GM18520 (cell line): Measurements from ENCODE around the gene SH3RF3.

Experiments
- ATAC-seq: cut with Tn5 transposase; IDR thresholded peaks from one replicate; pipeline ENCODE4 v1.9.1; 2021; ENCODE audit not compliant: unreplicated experiment

The SH3RF3 gene

DNA sequence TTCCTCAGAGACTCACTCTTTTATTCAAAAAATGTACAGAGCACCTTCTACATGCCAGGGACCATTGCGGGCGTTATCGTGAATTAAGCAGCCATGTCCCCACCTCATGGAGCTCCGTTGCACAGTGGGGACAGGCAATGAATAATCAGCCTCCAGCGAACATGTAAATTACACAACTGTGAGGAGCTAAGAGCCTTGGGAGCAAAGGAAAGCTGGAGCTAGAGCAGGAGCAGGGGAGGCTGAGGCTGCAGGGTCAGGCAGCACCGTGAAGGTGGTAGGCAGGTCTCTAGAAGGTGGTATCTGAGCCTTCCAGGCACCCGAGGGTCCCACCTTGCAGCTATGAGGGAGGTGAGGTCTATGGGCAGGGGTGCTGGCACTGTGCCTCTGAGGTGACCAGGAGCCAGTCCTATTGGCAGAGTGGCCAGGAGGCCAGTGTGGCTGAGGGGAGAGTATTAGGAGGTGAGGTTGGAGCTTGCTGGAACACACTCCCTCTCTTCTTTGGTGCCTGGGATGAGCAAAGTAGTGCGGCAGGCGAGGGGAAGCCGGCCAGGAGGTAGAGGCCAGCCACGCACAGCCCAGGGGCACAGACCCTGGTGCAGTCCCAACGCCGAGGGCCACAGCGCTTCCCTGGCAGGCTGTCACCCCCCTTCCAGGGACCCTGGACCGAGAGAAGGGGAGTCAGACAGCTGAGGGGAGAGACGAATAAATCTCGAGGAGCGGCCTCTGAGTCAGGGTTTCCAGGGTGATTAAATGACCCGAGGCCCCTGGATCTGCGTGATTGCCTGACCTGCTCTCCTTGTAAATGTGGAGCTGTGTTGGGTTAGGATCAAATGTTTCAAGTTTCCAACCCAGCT, 317.5 kb downstream of the SH3RF3 start:
- ATAC-seq = no peak

DNA sequence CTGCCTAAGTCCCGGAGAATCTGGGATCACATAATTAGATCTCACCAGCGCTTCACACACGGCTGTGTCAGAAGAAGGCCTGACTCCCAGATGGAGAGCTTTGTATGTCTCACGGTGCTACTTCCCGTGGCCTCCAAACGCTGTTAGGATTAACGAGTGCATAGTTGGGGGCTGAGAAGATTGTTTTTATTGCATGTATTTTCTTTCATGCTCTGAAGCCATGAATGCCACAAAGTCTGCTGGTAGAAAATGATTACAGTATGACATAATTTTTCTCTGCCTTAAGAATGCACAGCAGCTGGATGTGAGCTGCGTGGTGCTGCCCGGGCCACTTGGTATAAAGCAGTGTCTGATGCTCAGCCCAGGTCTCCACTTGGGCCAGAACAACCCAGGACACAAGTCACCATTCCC, 318.3 kb downstream of the SH3RF3 start:
- no peak for ATAC-seq

DNA sequence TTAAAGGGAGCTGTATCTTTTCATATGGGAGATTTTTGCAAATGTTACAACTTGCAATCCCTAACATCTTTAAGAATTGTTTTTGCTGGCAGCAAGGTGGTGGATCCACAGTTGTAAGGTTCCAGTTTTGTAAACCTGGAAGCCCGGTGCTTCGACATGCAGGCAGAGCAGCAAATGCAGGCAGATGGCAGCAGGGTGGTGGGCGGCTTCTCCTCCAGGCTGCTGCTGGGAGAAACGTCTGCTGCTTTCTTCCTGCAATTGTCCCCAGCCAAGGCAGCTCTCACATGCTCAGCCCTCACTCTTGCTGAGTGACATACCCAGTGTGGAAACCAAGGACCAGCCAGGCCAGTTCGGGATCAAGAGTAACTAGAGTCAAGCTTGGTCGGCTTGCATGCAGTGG, 318.8 kb downstream of the SH3RF3 start:
- no peak for ATAC-seq

DNA sequence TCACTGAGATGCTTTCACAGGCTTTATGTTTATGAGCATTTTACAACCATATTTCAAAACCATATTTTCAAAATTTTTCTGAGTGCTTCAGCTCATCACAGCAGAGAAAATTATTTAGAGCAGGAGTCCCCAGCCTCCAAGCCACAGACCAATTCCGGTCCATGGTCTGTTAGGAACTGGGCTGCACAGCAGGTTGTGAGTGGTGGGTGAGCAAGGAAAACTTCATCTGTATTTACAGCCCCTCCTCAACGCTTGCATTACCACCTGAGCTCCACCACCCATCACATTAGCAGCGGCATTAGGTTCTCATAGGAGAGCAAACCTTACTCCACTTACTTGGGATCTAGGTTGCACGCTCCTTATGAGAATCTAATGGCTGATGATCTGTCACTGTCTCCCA, 319.2 kb downstream of the SH3RF3 start:
- ATAC-seq = no peak

DNA sequence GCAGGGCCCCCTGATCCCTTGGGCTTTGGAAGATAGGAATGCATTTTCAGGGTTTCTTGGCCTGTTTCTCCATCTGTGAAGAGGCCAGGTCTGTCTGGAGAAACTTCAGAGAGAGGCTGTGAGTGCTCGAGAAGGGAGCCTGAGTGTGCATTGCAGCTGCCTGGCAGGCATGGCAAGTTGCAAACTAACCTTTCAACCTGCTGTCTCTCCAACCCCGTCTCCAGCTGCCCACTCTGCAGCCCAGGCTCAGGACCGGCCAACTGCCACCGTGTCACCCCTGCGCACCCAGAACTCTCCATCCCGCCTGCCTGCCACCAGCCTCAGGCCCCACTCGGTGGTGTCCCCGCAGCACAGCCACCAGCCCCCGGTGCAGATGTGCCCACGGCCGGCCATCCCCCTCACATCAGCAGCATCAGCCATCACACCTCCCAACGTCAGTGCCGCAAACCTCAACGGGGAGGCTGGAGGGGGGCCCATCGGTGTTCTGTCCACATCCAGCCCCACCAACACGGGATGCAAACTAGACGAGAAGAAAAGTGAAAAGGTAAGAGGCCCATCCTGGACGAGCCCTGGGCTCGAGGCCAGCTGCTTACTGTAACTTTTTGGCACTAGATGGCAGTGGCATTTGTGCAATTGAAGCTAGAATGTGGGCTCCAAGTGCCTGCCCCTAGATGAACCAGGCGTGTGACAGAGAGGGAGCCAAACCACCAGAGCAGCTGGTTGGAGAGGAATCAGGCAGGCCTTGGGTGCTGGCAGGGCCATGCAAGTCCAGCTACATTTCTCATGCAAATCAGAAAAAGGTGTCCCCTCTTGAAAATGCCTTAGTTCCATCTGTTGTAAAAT, 320.2 kb downstream of the SH3RF3 start:
- no peak for ATAC-seq

GRCh38 chr2:109450574-109451273, 321.7 kb downstream of the SH3RF3 start:
- no peak for ATAC-seq

- ATAC-seq = no peak
These were observed 322.7 kb downstream of the SH3RF3 start for GRCh38 chr2:109451671-109452070.

DNA sequence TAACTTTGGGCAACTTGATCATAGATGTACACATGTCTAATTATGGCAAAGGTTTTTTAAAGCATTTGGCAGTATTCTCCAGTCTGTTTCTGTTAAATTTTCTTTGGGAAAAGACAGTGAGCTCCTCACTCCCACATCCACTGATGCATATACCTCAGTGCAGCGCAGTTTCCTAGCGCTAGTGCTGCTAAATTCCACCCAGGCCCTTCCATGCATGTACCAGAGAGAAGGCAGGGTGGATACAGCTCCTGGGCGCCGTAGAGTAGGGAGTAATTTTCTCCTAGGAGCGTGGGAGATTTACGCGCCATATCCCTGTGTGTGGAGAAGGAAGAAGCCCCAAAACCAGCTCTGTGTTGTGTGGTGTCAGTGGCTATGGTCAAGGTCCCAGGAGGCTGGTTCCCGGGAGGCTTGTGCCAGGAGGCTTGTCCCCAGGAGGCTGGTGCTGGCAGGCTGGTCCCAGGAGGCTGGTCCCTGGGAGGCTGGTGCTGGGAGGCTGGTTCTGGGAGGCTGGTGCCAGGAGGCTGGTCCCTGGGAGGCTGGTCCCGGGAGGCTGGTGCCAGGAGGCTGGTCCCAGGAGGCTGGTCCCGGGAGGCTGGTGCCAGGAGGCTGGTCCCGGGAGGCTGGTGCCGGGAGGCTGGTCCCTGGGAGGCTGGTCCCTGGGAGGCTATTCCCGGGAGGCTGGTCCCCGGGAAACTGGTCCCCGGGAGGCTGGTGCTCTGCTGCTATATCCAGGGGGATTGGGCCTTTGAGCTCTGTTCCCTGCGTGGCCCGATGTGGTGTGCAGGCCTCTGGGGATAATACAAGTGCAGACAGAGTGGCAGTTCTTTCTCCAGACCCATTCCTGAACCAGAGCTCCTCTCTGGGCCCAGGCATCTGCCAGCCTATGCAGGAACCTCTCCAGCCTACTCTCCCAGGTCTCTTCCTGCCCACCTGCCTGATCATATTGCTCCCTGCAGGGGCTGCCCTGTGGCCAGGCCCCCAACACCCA, 323.6 kb downstream of the SH3RF3 start:
- no peak for ATAC-seq

DNA sequence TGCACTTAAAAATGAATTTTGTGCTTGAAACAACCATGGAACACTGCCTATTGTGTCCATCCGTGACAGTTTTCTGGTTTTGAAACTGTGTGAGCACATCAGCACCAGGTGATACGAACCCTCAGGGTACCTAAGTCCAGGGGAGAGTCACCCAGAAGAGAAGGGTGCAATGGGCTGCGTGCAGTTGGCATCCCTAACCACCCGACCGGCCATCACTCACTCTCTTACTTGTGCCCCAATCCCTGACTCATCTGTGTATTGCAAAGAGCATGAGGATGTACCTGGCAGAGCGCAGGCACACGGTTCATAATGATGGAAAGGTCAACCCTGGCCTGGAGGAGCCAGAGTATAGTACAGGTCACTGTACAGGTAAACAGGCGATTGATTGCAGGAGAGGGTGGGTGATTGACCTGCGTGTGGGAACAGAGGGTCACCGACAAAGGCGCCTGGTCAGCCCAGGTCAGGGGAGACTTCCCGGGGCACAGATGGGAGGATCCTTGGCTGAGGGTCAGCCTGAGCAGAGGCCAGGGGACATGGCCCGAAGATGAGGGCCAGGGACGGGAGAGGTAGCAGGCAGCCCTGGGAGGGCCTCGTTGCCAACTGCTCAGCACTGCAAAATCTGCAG, 324.5 kb downstream of the SH3RF3 start:
- no peak for ATAC-seq

GRCh38 chr2:109454304-109454703, 325.3 kb downstream of the SH3RF3 start:
- no peak for ATAC-seq

DNA sequence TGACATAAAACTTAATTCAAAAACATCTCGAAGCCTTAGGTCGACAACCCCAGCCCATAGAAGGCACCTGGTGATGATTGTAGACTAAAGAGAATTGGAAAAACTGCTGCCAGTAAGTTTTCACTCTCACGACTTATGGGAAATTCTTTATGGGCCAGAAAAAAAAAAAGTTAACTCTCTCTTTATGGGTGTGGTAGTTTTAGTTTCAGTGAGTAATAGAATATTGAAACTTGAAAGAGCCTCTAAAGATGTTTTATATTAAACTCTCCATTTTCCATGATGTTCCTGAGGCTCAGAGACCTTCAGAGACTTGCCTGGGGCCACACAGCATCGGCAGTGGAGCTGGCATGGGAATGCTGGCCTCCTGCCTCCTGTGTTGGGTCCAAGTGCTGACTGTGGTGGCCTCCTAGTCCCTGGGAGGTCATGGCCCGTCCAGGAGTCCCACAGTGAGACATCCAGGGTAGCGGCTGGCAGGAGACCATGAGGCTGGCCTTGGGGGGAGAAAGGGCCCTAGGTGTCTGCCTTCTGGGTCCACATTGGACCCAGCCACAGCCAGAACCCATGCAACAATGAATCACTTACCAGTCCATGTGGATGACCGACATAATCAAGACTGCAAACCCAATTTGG, 325.9 kb downstream of the SH3RF3 start:
- no peak for ATAC-seq

- no peak for ATAC-seq
These were observed 327.0 kb downstream of the SH3RF3 start for GRCh38 chr2:109455731-109456691.

- ATAC-seq = no peak
These were observed 327.8 kb downstream of the SH3RF3 start for GRCh38 chr2:109456776-109457175.

GRCh38 chr2:109457366-109457765, 328.4 kb downstream of the SH3RF3 start:
- no peak for ATAC-seq

DNA sequence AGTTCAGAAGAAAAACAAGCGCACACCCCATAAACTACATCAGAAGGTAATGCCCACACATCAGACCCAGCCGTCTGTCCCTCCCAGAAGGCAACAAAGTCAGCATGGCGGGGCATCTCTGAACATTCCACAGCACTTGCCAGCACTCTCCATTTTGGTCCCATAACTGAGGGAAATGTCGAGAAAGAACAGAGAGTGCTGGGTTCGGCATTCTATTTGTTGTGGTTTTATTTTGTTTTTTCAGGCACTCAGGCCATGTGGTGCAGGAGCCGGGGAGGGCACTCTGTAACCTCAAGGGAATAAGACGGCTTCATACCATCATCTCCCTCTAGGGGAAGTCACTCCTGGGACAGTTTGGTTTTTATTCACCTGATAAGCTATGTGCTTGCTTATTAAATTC, 328.8 kb downstream of the SH3RF3 start:
- no peak for ATAC-seq

DNA sequence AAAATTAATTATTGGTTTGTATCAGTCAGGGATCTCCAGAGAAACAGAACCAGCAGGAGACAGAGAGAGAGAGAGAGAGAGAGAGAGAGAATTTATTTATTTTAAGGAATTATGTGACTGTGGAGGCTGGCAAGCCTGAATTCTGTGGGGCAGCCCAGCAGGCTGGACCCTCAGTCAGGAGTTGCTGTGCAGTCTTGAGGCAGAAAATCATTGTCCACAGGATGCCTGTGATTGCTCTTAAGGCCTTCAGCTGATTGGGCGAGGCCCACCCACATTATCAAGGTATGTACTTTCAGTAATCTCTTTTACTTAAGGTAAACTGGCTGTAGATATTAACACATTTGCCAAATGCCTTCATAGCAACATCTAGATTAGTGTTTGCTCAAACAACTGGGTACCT, 329.5 kb downstream of the SH3RF3 start:
- ATAC-seq = no peak

DNA sequence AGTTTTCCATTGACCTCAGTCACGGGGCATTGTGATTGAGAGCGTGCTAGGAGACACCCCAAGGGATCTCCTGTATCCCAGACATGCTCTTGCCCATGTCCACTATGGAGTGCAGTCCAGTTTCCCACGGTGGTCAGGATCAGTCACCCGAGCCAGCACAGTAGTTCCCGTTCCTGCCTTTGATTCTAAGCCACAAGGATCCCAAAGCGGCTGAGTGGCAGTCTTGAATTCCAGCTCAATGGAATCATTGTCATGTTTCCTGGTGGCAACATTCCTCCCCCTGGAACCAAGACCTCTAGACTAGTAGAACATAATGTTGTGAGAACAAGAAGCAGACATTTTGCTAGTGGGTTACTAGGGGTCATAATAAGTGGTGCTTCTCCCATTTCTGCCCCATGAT, 330.5 kb downstream of the SH3RF3 start:
- ATAC-seq = no peak
